22Rv1 (cell line): ENCODE measurements around the gene STAG2.

Experiments used
- ZFX ChIP-seq: fragments of 450-650 bp; IDR thresholded peaks from 2 replicates; pipeline ENCODE4 v1.6.1; 2017; ENCODE audit warnings: antibody characterized with exemption, borderline replicate concordance
- TF ChIP-seq, protein P1 (sequence below): fragments of 450-650 bp; IDR thresholded peaks from 2 replicates; pipeline ENCODE4 v1.5.1; 2017; ENCODE audit warnings: mild to moderate bottlenecking

- TF ChIP-seq, protein P1, sequence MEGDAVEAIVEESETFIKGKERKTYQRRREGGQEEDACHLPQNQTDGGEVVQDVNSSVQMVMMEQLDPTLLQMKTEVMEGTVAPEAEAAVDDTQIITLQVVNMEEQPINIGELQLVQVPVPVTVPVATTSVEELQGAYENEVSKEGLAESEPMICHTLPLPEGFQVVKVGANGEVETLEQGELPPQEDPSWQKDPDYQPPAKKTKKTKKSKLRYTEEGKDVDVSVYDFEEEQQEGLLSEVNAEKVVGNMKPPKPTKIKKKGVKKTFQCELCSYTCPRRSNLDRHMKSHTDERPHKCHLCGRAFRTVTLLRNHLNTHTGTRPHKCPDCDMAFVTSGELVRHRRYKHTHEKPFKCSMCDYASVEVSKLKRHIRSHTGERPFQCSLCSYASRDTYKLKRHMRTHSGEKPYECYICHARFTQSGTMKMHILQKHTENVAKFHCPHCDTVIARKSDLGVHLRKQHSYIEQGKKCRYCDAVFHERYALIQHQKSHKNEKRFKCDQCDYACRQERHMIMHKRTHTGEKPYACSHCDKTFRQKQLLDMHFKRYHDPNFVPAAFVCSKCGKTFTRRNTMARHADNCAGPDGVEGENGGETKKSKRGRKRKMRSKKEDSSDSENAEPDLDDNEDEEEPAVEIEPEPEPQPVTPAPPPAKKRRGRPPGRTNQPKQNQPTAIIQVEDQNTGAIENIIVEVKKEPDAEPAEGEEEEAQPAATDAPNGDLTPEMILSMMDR, result no peak
- no peak for TF ChIP-seq ZFX
Observed at GRCh38 chrX:123917069-123917468, 44.4 kb upstream of the STAG2 start.
